ENCODE results near the gene ANK2. TPM values are rescaled to one million over a fixed set of nuclear protein-coding genes. Genes with fewer than 3 reads are reported as not detected.

The ANK2 gene
- total and polyA plus RNA-seq, 2 of the 13 experiments (the other 11 are each of a cell fraction or from before 2014, with no cell fraction given): 2.7 to 15.1 TPM

GRCh38 chr4:113141901-113142346, 92.5 kb downstream of the ANK2 start (continued):
- TF ChIP-seq ZBTB21 (CRISPR knock-in tag; IDR thresholded peaks at IDR 0.05): peak; percentile 48; the same call in 1 of the 2 replicates
- no peak for TF ChIP-seq ZNF557 (CRISPR knock-in tag; IDR thresholded peaks at IDR 0.05)
- TF ChIP-seq NFE2L2 (IDR thresholded peaks at IDR 0.05; ENCODE audit: low read length): peak; percentile 81; the same call in 1 of the 2 replicates
- TF ChIP-seq TOE1 (CRISPR knock-in tag; IDR thresholded peaks at IDR 0.05): peak; percentile 70; the same call in 1 of the 2 replicates
- TF ChIP-seq CENPT (CRISPR knock-in tag; IDR thresholded peaks at IDR 0.05; ENCODE audit: low read depth): no peak
- no peak for TF ChIP-seq ZNF670 (CRISPR knock-in tag; IDR thresholded peaks at IDR 0.05; ENCODE audit: borderline replicate concordance)
- peak; percentile 35; the same call in 1 of the 2 replicates for TF ChIP-seq TGIF2 (CRISPR knock-in tag; IDR thresholded peaks at IDR 0.05)
- peak in 1 of 2 experiments; percentile 59; a peak in 2 of 4 replicates for TF ChIP-seq POLR2A (IDR thresholded peaks at IDR 0.05; ENCODE audit: insufficient read depth in 1 of 2, low read depth in 2 of 2, low read length in 2 of 2)
- TF ChIP-seq ZSCAN31 (CRISPR knock-in tag; IDR thresholded peaks at IDR 0.05; ENCODE audit: low read depth): no peak
- no peak for TF ChIP-seq AKAP8 (CRISPR knock-in tag; IDR thresholded peaks at IDR 0.05)
- TF ChIP-seq ONECUT2 (CRISPR knock-in tag; IDR thresholded peaks at IDR 0.05): 0 out of 2 replicates have a peak, but pooled peaks have one; percentile 14
- TF ChIP-seq ZSCAN29 (CRISPR knock-in tag; conservative IDR thresholded peaks at IDR 0.05): 0 out of 2 replicates have a peak, but pooled peaks have one; percentile 33
- TF ChIP-seq MED1 (CRISPR knock-in tag; IDR thresholded peaks at IDR 0.05): peak; percentile 78
- no peak for TF ChIP-seq ZNF335 (CRISPR knock-in tag; IDR thresholded peaks at IDR 0.05)
- no peak for TF ChIP-seq GRHL1 (CRISPR knock-in tag; conservative IDR thresholded peaks at IDR 0.05)
- no peak for TF ChIP-seq ZNF484 (CRISPR knock-in tag; IDR thresholded peaks at IDR 0.05; ENCODE audit: borderline replicate concordance, low read depth)
- TF ChIP-seq CREBL2 (CRISPR knock-in tag; IDR thresholded peaks at IDR 0.05; ENCODE audit: borderline replicate concordance): no peak
- no peak for TF ChIP-seq NPAS2 (CRISPR knock-in tag; IDR thresholded peaks at IDR 0.05; ENCODE audit: borderline replicate concordance)
- no peak for TF ChIP-seq SMAD9 (CRISPR knock-in tag; IDR thresholded peaks at IDR 0.05)
- peak; percentile 96 for TF ChIP-seq ZGPAT (CRISPR knock-in tag; IDR thresholded peaks at IDR 0.05)
- peak; percentile 87 for TF ChIP-seq FOXP4 (CRISPR knock-in tag; IDR thresholded peaks at IDR 0.05)
- no peak for TF ChIP-seq MBNL3 (CRISPR knock-in tag; conservative IDR thresholded peaks at IDR 0.05)
- TF ChIP-seq ZC3H4 (CRISPR knock-in tag; IDR thresholded peaks at IDR 0.05; ENCODE audit: borderline replicate concordance): no peak
- TF ChIP-seq GMEB1 (CRISPR knock-in tag; IDR thresholded peaks at IDR 0.05; ENCODE audit: borderline replicate concordance): no peak; the same call in 1 of the 2 replicates
- no peak for TF ChIP-seq ZNF776 (CRISPR knock-in tag; IDR thresholded peaks at IDR 0.05)
